ENCODE measurements around the gene OR13C9. TPM values are rescaled to one million over a fixed set of nuclear protein-coding genes. Genes with fewer than 3 reads are reported as not detected.

OR13C9 gene
- total RNA-seq, 1 experiment from 2014 or later: not detected

DNA sequence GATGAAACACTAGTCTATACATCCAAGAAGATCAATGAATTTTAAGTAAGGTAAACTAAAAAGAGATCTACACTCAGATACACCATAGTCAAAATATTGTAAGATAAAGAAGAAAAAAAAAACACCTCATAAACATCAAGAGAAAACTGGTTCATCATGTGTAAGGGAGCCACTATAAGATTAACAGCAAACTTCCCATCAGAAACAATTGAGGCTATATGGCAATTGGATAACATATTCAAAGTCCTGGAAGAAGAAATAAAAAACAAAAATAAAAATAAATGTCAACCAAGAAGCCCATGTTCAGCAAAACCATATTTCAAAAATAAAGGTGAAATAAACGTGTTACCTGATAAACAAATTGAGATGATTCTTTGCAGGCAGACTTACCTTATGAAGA lies 45.4 kb downstream of the OR13C9 start:
- DNase-seq (ENCODE audit: low read depth, low spot score) (no peak), ATAC-seq (no peak)
- Histone ChIP-seq H3K9me3 (ENCODE audit: control insufficient read depth, insufficient read depth, low read depth, low read length) (no peaks in the 10 kb centered on the region), H3K4me1 (ENCODE audit: control insufficient read depth, insufficient read depth, low read length) (no peaks in the 10 kb centered on the region), H3K27ac (ENCODE audit: low read length) (no peak overlapping the region), H3K36me3 (ENCODE audit: control insufficient read depth, insufficient read depth, low read length) (no peaks in the 10 kb centered on the region), H3K27me3 (ENCODE audit: control insufficient read depth, insufficient read depth, low read length) (no peaks in the 10 kb centered on the region), H3K4me3 (ENCODE audit: low read depth in 2 of 2, low read length in 2 of 2) (no peak overlapping the region)
- no TSS peak for BruUV-seq (replicated peaks)
- TF ChIP-seq SIN3A (IDR thresholded peaks at IDR 0.05; ENCODE audit: borderline replicate concordance, insufficient read depth, low read depth, low read length): no peak
- TF ChIP-seq, protein P1, sequence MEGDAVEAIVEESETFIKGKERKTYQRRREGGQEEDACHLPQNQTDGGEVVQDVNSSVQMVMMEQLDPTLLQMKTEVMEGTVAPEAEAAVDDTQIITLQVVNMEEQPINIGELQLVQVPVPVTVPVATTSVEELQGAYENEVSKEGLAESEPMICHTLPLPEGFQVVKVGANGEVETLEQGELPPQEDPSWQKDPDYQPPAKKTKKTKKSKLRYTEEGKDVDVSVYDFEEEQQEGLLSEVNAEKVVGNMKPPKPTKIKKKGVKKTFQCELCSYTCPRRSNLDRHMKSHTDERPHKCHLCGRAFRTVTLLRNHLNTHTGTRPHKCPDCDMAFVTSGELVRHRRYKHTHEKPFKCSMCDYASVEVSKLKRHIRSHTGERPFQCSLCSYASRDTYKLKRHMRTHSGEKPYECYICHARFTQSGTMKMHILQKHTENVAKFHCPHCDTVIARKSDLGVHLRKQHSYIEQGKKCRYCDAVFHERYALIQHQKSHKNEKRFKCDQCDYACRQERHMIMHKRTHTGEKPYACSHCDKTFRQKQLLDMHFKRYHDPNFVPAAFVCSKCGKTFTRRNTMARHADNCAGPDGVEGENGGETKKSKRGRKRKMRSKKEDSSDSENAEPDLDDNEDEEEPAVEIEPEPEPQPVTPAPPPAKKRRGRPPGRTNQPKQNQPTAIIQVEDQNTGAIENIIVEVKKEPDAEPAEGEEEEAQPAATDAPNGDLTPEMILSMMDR (IDR thresholded peaks at IDR 0.05): no peak
- no peak for TF ChIP-seq POLR2AphosphoS5 (IDR thresholded peaks at IDR 0.05; ENCODE audit: low read depth, low read length)
- no peak for TF ChIP-seq TCF7L2 (IDR thresholded peaks at IDR 0.05; ENCODE audit: low read depth, low read length)
- no peak for TF ChIP-seq REST (IDR thresholded peaks at IDR 0.05; ENCODE audit: insufficient read depth in 1 of 2, low read depth in 2 of 2, low read length in 1 of 2)
- ChIA-PET CTCF (no interaction called here), POLR2A (no interaction called here)
- intact Hi-C loops (cut with micrococcal nuclease; ENCODE audit: unreplicated experiment): no loop called here
- in situ Hi-C loops (cut with HindIII; ENCODE audit: low pct_unique_long_range_greater_than_20kb, low sequenced_read_pairs): no loop called here

GRCh38 chr9:104568868-104569267 lies 49.1 kb downstream of the OR13C9 start, which contains the start of gene OR13C8:
Gene OR13C8 (plus strand): TSS chr9:104569168. CDS start chr9:104569168, 0 bp downstream.
- intact Hi-C loops (cut with micrococcal nuclease; ENCODE audit: unreplicated experiment) (no loop called here), in situ Hi-C loops (cut with HindIII; ENCODE audit: low pct_unique_long_range_greater_than_20kb, low sequenced_read_pairs) (no loop called here)
- H3K4me3 ChIP-seq (ENCODE audit: low read depth in 2 of 2, low read length in 2 of 2): no peak within 1 kb of the TSS
- TF ChIP-seq SIN3A (IDR thresholded peaks at IDR 0.05; ENCODE audit: borderline replicate concordance, insufficient read depth, low read depth, low read length) (no peak), REST (IDR thresholded peaks at IDR 0.05; ENCODE audit: insufficient read depth in 1 of 2, low read depth in 2 of 2, low read length in 1 of 2) (no peak)
- TF ChIP-seq, protein P1 (IDR thresholded peaks at IDR 0.05): no peak
- ATAC-seq: no peak
- DNase-seq (ENCODE audit: low read depth, low spot score): no peak
- no TSS peak for BruUV-seq (replicated peaks)
- no peaks in the 10 kb centered on the region for H3K9me3 ChIP-seq (ENCODE audit: control insufficient read depth, insufficient read depth, low read depth, low read length)
- H3K36me3 ChIP-seq (ENCODE audit: control insufficient read depth, insufficient read depth, low read length): no peaks in the 10 kb centered on the region
- H3K27me3 ChIP-seq (ENCODE audit: control insufficient read depth, insufficient read depth, low read length): no peaks in the 10 kb centered on the region
- no peaks in the 10 kb centered on the region for H3K4me1 ChIP-seq (ENCODE audit: control insufficient read depth, insufficient read depth, low read length)
- ChIA-PET CTCF (no interaction called here), POLR2A (no interaction called here)
- no peak within 1 kb of the TSS for H3K27ac ChIP-seq (ENCODE audit: low read length)

Other genes starting within 250 kb of the OR13C9 start
- gene OR13F1, start 113.9 kb downstream of the OR13C9 start, total RNA-seq (2021; ENCODE audit: unreplicated experiment): not detected
- not detected for gene OR13C4, start 91.0 kb downstream of the OR13C9 start, total RNA-seq (2021; ENCODE audit: unreplicated experiment)
- not detected for gene OR13C3, start 81.3 kb downstream of the OR13C9 start, total RNA-seq (2021; ENCODE audit: unreplicated experiment)
- not detected for gene OR13C8, start 49.0 kb downstream of the OR13C9 start, total RNA-seq (2021; ENCODE audit: unreplicated experiment)
- gene OR13C5, start 18.8 kb downstream of the OR13C9 start, total RNA-seq (2021; ENCODE audit: unreplicated experiment): not detected
- gene OR13C2, start 12.6 kb downstream of the OR13C9 start, total RNA-seq (2021; ENCODE audit: unreplicated experiment): not detected
- gene OR13D1, start 76.3 kb upstream of the OR13C9 start, total RNA-seq (2021; ENCODE audit: unreplicated experiment): not detected
- gene NIPSNAP3A, start 129.5 kb upstream of the OR13C9 start, total RNA-seq (2021; ENCODE audit: unreplicated experiment): 17.4 TPM
- 1.2 TPM for gene NIPSNAP3B, start 145.9 kb upstream of the OR13C9 start, total RNA-seq (2021; ENCODE audit: unreplicated experiment)